Right atrium auricular region (tissue), 2 donors: ENCODE measurements around the gene TSEN54. TPM values are rescaled to one million over a fixed set of nuclear protein-coding genes. Genes with fewer than 3 reads are reported as not detected.

ENCODE experiments used
- DNase-seq: peaks from one replicate; pipeline ENCODE4 v3.0.0-alpha.2; 2019; ENCODE audit warnings: low spot score
- H3K27ac ChIP-seq, 2 donors: fragments of 200-600 bp; sonication (generic); 1 replicate in 1 of 2; 2 replicates in 1 of 2; pipeline ENCODE4 v1.5.1; 2016 to 2019
- H3K27me3 ChIP-seq, 2 donors: fragments of 200-600 bp; sonication (generic); one replicate each; pipeline versions ENCODE4 v1.5.1 to v1.6.0; 2017 to 2019
- H3K36me3 ChIP-seq: fragments of 200-600 bp; sonication (generic); one replicate; pipeline ENCODE4 v1.5.1; 2016
- H3K4me1 ChIP-seq, 2 donors: fragments of 200-600 bp; sonication (generic); one replicate each; pipeline versions ENCODE4 v1.5.1 to v1.6.0; 2017 to 2019
- H3K4me3 ChIP-seq, 2 donors: fragments of 200-600 bp; sonication (generic); 1 replicate in 1 of 2; 2 replicates in 1 of 2; pipeline ENCODE4 v1.5.1; 2017 to 2019; ENCODE audit warnings: mild to moderate bottlenecking in 1 of 2, moderate library complexity in 1 of 2
- H3K9me3 ChIP-seq, 2 donors: fragments of 200-600 bp; sonication (generic); one replicate each; pipeline ENCODE4 v1.5.1; 2019
- total RNA-seq, 2 donors: library from RNA; depleted of rRNA; stranded (reverse); fragments of >200 nt; gene quantifications; one replicate each; pipeline ENCODE4 v1.1.0, GENCODE V29; 2016
- TF ChIP-seq, protein P1 (sequence below), 2 donors: fragments of 200-600 bp; sonication (generic); IDR thresholded peaks; one replicate each; pipeline ENCODE4 v1.5.1; 2019; ENCODE audit warnings: antibody characterized with exemption in 2 of 2

The TSEN54 gene
- total RNA-seq, 2 donors from 2014 or later, result 9.6 to 13.8 TPM

DNA sequence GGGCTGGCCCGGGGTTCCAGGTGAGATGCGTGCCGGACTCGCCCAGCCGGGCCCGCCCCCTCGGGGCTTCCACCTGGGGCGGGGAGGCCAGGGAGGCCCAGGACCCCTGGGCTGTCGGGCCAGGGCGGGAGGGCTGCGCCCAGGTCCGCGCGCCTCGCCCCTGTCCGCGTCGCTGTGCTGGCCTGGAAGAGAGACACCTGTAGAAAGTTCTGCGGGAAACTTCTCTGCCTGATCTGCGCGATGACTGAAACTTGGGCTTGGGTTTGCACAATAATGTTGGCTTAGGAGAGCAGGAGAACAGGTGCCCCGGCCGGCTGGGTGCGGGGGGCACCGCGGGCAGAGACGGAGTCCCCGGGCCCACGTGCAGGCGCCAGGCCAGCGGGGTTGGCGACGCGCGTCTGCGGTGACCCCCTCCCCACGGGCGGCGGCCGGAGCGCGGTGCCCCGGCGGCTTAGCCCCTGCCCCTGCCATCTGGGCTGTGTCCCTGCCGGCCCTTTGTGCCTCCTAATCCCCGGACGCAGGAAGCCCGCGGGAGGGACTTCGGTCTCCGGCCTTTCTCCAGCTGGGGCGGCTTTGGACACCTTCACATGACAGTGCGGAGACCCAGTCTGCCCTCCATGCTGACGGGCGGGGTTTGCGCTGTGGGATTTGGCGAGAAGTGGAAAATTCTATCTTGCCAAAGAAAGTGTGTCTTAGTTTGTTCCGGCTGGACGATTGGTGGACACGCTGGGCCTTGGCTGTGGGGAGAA lies 9.7 kb downstream of the TSEN54 start:
- H3K9me3 ChIP-seq, result no peaks in the 10 kb centered on the region
- H3K4me1 ChIP-seq, result peaks cover 0 to 18% of the 10 kb centered on the region in 2 donors
- no peak overlapping the region for H3K27ac ChIP-seq
- peaks cover 5% of the 10 kb centered on the region for H3K36me3 ChIP-seq
- H3K27me3 ChIP-seq, result no peaks in the 10 kb centered on the region
- H3K4me3 ChIP-seq, result peak overlapping the region; percentile 51 to 74
- TF ChIP-seq, protein P1, sequence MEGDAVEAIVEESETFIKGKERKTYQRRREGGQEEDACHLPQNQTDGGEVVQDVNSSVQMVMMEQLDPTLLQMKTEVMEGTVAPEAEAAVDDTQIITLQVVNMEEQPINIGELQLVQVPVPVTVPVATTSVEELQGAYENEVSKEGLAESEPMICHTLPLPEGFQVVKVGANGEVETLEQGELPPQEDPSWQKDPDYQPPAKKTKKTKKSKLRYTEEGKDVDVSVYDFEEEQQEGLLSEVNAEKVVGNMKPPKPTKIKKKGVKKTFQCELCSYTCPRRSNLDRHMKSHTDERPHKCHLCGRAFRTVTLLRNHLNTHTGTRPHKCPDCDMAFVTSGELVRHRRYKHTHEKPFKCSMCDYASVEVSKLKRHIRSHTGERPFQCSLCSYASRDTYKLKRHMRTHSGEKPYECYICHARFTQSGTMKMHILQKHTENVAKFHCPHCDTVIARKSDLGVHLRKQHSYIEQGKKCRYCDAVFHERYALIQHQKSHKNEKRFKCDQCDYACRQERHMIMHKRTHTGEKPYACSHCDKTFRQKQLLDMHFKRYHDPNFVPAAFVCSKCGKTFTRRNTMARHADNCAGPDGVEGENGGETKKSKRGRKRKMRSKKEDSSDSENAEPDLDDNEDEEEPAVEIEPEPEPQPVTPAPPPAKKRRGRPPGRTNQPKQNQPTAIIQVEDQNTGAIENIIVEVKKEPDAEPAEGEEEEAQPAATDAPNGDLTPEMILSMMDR (IDR thresholded peaks at IDR 0.05), result no peak
- DNase-seq, result no peak

DNA sequence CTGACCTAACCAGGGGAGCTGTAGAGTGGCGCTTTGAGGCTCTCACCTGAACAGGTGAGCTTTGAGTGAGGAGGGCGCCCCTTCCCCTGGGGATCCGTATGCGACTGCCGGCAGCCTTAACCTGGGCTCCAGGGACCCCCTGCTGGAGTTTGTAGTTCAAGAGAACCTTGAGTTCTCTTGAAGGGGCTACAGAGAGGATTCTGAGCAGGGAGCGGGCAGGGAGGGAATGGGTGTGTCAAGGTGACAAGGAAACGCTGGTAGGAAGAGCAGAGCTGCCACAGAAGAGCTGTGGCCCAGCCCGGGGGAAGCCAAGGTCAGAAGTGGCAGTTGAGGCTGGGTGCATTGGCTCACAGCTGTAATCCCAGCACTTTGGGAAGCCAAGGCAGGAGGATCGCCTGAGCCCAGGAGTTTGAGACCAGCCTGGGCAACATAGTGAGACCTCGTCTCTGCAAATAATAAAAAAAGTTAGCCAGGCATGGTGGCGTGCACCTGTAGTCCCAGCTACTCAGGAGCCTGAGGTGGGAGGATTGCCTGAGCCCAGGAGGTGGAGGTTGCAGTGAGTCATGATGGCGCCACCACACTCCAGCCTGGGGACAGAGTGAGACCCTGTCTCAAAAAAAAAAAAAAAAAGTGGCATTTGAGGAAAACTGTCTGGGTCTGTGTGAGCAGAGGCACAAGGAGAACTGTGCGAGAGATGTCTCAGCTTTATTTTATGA lies 10.4 kb downstream of the TSEN54 start:
- Histone ChIP-seq H3K27me3 (no peaks in the 10 kb centered on the region), H3K9me3 (no peaks in the 10 kb centered on the region), H3K4me1 (peaks cover 0 to 18% of the 10 kb centered on the region in 2 donors), H3K36me3 (peaks cover 4% of the 10 kb centered on the region), H3K27ac (no peak overlapping the region), H3K4me3 (peak overlapping the region; percentile 51 to 74)
- DNase-seq, result no peak
- TF ChIP-seq, protein P1 (IDR thresholded peaks at IDR 0.05), result no peak

DNA sequence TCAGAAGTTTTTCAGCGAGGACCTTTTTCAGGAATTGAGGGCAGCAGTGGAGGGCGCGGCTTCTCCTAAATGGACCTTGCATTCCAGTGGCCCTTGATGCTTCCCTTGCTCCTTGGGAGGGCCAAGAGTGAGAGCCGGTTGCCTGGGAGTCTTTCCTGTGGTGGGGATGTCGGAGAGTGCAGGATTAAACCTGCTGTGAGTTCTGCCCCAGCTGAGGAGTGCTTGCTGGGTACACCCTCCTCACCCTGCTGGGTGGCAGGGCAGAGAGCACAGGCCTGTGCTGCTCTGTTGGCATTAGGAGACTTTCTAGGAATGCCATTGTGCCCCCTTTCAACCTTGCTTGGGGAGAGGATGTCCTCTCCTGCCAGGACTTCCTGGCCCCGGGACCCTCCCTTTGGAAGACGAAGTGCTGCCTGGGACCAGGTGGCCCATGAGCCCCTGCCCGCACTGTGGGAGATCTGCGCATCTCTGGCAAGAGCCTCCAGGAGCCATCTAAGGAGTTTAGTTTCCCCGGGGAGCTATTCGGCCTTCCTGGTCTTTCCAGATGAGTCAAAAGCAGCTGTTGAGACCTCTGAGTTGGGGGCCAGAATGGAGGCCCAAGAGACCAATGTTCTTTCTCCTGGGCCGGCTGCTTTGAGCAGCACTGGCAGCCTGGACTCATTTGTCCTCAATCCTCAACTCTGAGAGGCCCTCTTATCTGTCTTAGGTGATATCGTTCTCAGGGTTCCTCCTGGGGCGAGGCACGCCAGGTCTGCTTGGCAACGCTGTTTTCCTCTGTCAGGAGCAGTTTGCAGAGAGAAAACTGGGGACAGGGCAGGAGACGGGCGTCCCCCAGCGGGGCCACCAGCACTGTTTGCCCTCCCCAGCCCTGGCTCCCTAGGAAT lies 14.8 kb downstream of the TSEN54 start:
- peaks cover 0 to 7% of the 10 kb centered on the region in 2 donors for H3K4me1 ChIP-seq
- no peaks in the 10 kb centered on the region for H3K9me3 ChIP-seq
- H3K4me3 ChIP-seq, result no peak overlapping the region
- TF ChIP-seq, protein P1 (IDR thresholded peaks at IDR 0.05), result no peak
- H3K27me3 ChIP-seq, result no peaks in the 10 kb centered on the region
- no peak for DNase-seq
- no peak overlapping the region for H3K27ac ChIP-seq
- no peaks in the 10 kb centered on the region for H3K36me3 ChIP-seq

DNA sequence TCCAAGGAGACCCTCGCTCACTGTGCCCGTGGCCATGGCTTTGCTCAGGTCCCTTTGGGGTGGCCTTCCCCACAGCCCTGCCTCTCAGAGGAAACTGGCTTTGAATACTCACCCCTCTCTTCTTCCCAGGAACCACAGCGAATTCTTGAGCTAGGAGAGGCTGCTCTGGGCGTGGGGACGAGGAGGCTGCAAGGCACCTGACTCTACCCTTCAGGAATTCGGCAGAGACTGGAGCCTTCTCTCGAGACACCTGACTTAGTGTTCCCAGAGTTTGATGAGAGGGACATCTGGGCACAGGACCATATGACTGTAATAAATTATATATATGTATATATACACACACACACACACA lies 15.4 kb downstream of the TSEN54 start:
- TF ChIP-seq, protein P1 (IDR thresholded peaks at IDR 0.05), result no peak
- H3K9me3 ChIP-seq, result no peaks in the 10 kb centered on the region

DNA sequence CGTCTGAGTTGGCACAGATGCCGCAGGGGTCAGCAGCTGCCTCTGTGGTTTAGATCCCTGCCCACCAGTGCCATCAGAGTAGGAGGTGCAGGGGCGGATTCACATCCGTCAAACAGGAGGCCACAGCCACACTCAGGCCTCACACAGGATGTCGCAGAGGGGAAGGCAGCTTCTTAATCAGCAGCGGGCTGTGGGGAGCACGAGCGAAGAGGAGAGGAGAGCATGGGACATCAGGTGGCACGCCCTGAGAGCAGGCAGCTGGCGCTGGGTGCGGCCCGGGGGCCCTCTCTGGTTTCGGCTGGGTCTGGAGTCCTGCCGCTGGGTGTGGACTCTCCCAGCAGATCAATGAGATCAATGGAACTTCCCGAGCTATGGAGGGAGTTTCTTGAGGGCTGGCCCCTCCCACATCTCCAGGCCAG lies 18.8 kb downstream of the TSEN54 start:
- Histone ChIP-seq H3K27ac (no peak overlapping the region), H3K27me3 (no peaks in the 10 kb centered on the region), H3K4me3 (no peak overlapping the region)

More for the DNA sequence above, 15.4 kb downstream of the TSEN54 start:
- H3K27ac ChIP-seq, result no peak overlapping the region
- peaks cover 0 to under 1% of the 10 kb centered on the region in 2 donors for H3K4me1 ChIP-seq
- no peaks in the 10 kb centered on the region for H3K36me3 ChIP-seq
- H3K4me3 ChIP-seq, result no peak overlapping the region
- no peak for DNase-seq
- no peaks in the 10 kb centered on the region for H3K27me3 ChIP-seq

More for the DNA sequence above, 18.8 kb downstream of the TSEN54 start:
- DNase-seq, result no peak
- Histone ChIP-seq H3K36me3 (no peaks in the 10 kb centered on the region), H3K9me3 (no peaks in the 10 kb centered on the region), H3K4me1 (no peaks in the 10 kb centered on the region)
- TF ChIP-seq, protein P1 (IDR thresholded peaks at IDR 0.05), result no peak
